B cell (primary cell): ENCODE data around the gene PEX11G. TPM values are rescaled to one million over a fixed set of nuclear protein-coding genes. Genes with fewer than 3 reads are reported as not detected.

ENCODE experiments used
- ATAC-seq: fragments of 200-7000 bp; cut with Tn5 transposase; one replicate; pipeline ENCODE4 v1.10.0; 2021; ENCODE audit warnings: low read depth, mild to moderate bottlenecking, moderate number of reproducible peaks, moderate library complexity
- CTCF ChIA-PET: fragments of 350-600 bp; sonication (Branson Sonifier 250); formaldehyde crosslinking; loops from one replicate; lab custom pipeline; 2021; ENCODE audit warnings: antibody characterized with exemption, inconsistent platforms; lab: Charles Lee
- POLR2A ChIA-PET: fragments of 350-600 bp; sonication (Branson Sonifier 250); formaldehyde crosslinking; loops from one replicate; lab custom pipeline; 2021; ENCODE audit warnings: antibody characterized with exemption; lab: Charles Lee
- DNase-seq: peaks from one replicate; pipeline ENCODE4 v3.0.0; 2013
- H2AFZ ChIP-seq: 2 replicates; pipeline ENCODE4 v1.6.1; 2012; ENCODE audit warnings: mild to moderate bottlenecking, low read depth, low read length; ENCODE audit not compliant: insufficient read depth, poor library complexity, severe bottlenecking
- H3K27ac ChIP-seq, 2 donors: 1 replicate in 1 of 2; 2 replicates in 1 of 2; pipeline ENCODE4 v1.5.1; 2012 to 2013; ENCODE audit warnings: low read length in 2 of 2, mild to moderate bottlenecking in 2 of 2, moderate library complexity in 1 of 2
- H3K27me3 ChIP-seq, 4 experiments: fragments of 200-600 bp in 1 of 4; sonication (generic) in 1 of 4; replicated peaks in 1 of 4; 1 replicate in 2 of 4; 2 replicates in 2 of 4; pipeline versions ENCODE4 v1.6.1 to v1.7.0; 2013 to 2016; ENCODE audit warnings: low read length in 3 of 4, mild to moderate bottlenecking in 2 of 4, mixed read lengths in 1 of 4, moderate library complexity in 1 of 4; ENCODE audit not compliant: insufficient read depth in 4 of 4, control insufficient read depth in 3 of 4; ENCODE audit errors: control extremely low read depth in 1 of 4
- H3K36me3 ChIP-seq, 2 experiments: replicated peaks in 1 of 2; 1 replicate in 1 of 2; 2 replicates in 1 of 2; pipeline versions ENCODE4 v1.6.1 to v1.7.1; 2013; ENCODE audit warnings: low read length in 1 of 2; ENCODE audit not compliant: insufficient read depth in 2 of 2, control insufficient read depth in 1 of 2; ENCODE audit errors: control extremely low read depth in 1 of 2, extremely low read depth in 1 of 2
- H3K4me1 ChIP-seq, 2 donors: fragments of 200-600 bp in 1 of 2; sonication (generic) in 1 of 2; 1 replicate in 1 of 2; 2 replicates in 1 of 2; pipeline versions ENCODE4 v1.5.1 to v1.6.1; 2013 to 2017; ENCODE audit warnings: low read length in 2 of 2; ENCODE audit not compliant: control insufficient read depth in 2 of 2, insufficient read depth in 2 of 2
- H3K4me2 ChIP-seq: replicated peaks from 2 replicates; pipeline ENCODE3; 2012; ENCODE audit warnings: mild to moderate bottlenecking, low read depth, low read length; ENCODE audit not compliant: poor library complexity, severe bottlenecking
- H3K4me3 ChIP-seq, 5 experiments: fragments of 200-600 bp in 1 of 5; sonication (generic) in 1 of 5; 1 replicate in 3 of 5; 2 replicates in 2 of 5; pipeline versions ENCODE4 v1.5.1 to v1.7.0; 2011 to 2016; ENCODE audit warnings: low read length in 4 of 5, mild to moderate bottlenecking in 4 of 5, low read depth in 2 of 5, control low read depth in 1 of 5, moderate library complexity in 1 of 5; ENCODE audit not compliant: insufficient read depth in 1 of 5; ENCODE audit errors: control extremely low read depth in 1 of 5, extremely low read depth in 1 of 5
- H3K79me2 ChIP-seq: fragments of 200-600 bp; sonication (generic); one replicate; pipeline ENCODE4 v1.6.0; 2016; ENCODE audit warnings: low read length; ENCODE audit not compliant: control insufficient read depth, insufficient read depth
- H3K9ac ChIP-seq: fragments of 200-600 bp; sonication (generic); 2 replicates; pipeline ENCODE4 v1.6.1; 2017; ENCODE audit warnings: mild to moderate bottlenecking, low read length, moderate library complexity
- H3K9me3 ChIP-seq, 3 donors: one replicate each; pipeline versions ENCODE4 v1.6.1 to v1.7.1; 2013; ENCODE audit warnings: low read length in 2 of 3; ENCODE audit not compliant: control insufficient read depth in 2 of 3, insufficient read depth in 1 of 3; ENCODE audit errors: control extremely low read depth in 1 of 3
- H4K20me1 ChIP-seq: 2 replicates; pipeline ENCODE4 v1.6.0; 2012; ENCODE audit warnings: mild to moderate bottlenecking, low read length; ENCODE audit not compliant: insufficient read depth, control insufficient read depth, poor library complexity, severe bottlenecking
- H3K27ac Mint-ChIP-seq: one replicate; pipeline ENCODE4 v1.8.0; 2021; ENCODE audit warnings: mixed read lengths
- H3K27me3 Mint-ChIP-seq: one replicate; pipeline ENCODE4 v1.8.0; 2021; ENCODE audit warnings: mixed read lengths
- H3K4me1 Mint-ChIP-seq: one replicate; pipeline ENCODE4 v1.8.0; 2021; ENCODE audit warnings: mixed read lengths
- H3K4me3 Mint-ChIP-seq: one replicate; pipeline ENCODE4 v1.8.0; 2021; ENCODE audit warnings: mixed read lengths
- H3K9me3 Mint-ChIP-seq: one replicate; pipeline ENCODE4 v1.8.0; 2022; ENCODE audit warnings: mixed read lengths; ENCODE audit not compliant: insufficient read depth
- CTCF ChIP-seq: fragments of 200-600 bp; IDR thresholded peaks from one replicate; pipeline ENCODE4 v1.8.0; 2022; ENCODE audit warnings: antibody characterized with exemption, mild to moderate bottlenecking
- EZH2 ChIP-seq: IDR thresholded peaks from 2 replicates; pipeline ENCODE4 v1.6.1; 2012; ENCODE audit warnings: borderline replicate concordance, low read depth, mild to moderate bottlenecking, moderate library complexity, low read length; ENCODE audit not compliant: insufficient read depth, poor library complexity, severe bottlenecking
- WGBS: methylation state at CpG from one replicate; pipeline ENCODE4 v1.1.5; 2013; ENCODE audit warnings: missing lambda C conversion rate; ENCODE audit not compliant: insufficient coverage; 5-methylcytosine and 5-hydroxymethylcytosine counted together
- intact Hi-C: fragments of 100-400 bp; cut with micrococcal nuclease; formaldehyde crosslinking; loops from one replicate; pipeline ENCODE4 v1.10.0; 2022
- polyA plus RNA-seq: library from polyadenylated mRNA; depleted of rRNA; stranded (reverse); fragments of >200 nt; gene quantifications from 2 replicates; pipeline ENCODE4 v1.2.3, GENCODE V29; 2012
- total RNA-seq, 2 donors: library from RNA; stranded (reverse); fragments of 120-200 nt in 1 of 2; gene quantifications; 1 replicate in 1 of 2; 2 replicates in 1 of 2; pipeline versions ENCODE4 v1.2.3 to v1.2.4, GENCODE V29; 2013 to 2022

PEX11G gene
- total and polyA plus RNA-seq, 2 donors (not counting 1 experiment from before 2014, with no cell fraction given), result 0.40 to 0.62 TPM

- Histone ChIP-seq H3K27me3 (no peaks in the 10 kb centered on the region), H3K4me1 (peaks cover 22 to 32% of the 10 kb centered on the region in 2 donors), H4K20me1 (no peaks in the 10 kb centered on the region), H2AFZ (no peak overlapping the region), H3K27ac (no peak overlapping the region), H3K9me3 (peaks cover 0 to 3% (median 0%) of the 10 kb centered on the region in 3 donors), H3K4me3 (no peak overlapping the region), H3K9ac (no peak overlapping the region), H3K79me2 (peaks cover 3% of the 10 kb centered on the region), H3K4me2 (no peak overlapping the region), H3K36me3 (no peaks in the 10 kb centered on the region)
- Mint-ChIP-seq H3K9me3 (no peaks in the 10 kb centered on the region), H3K4me3 (no peak overlapping the region), H3K4me1 (peaks cover 22% of the 10 kb centered on the region), H3K27me3 (no peaks in the 10 kb centered on the region), H3K27ac (no peak overlapping the region)
- DNase-seq (no peak), ATAC-seq (no peak)
- 96% methylated on average over 49 of the region's 51 CpGs for WGBS
- TF ChIP-seq EZH2, result no peak
- no peak for TF ChIP-seq CTCF
- CTCF ChIA-PET, result interaction anchor here (0.8 kb wide), 1 partner anchor 86 kb away, joined by 3 read pairs; no protein-coding TSS in a partner anchor
- intact Hi-C loops, result loop anchor here (5.0 kb wide), 1 partner anchor 1798 kb away; the partner anchor contains the start of genes CATSPERD and LONP1
- POLR2A ChIA-PET, result interaction anchor here (1.0 kb wide), 1 partner anchor 94 kb away, joined by 3 read pairs; no protein-coding TSS in a partner anchor
These were observed 31.6 kb upstream of the PEX11G start for GRCh38 chr19:7520131-7521051.
